GM18858 (cell line): ENCODE data around the gene SLC24A4.
A peak's percentile ranks its signal among the peaks of the same experiment; 100 is the strongest.

ENCODE experiments used
- ATAC-seq: cut with Tn5 transposase; IDR thresholded peaks from one replicate; pipeline ENCODE4 v1.9.1; 2021; ENCODE audit not compliant: unreplicated experiment

Gene SLC24A4

DNA sequence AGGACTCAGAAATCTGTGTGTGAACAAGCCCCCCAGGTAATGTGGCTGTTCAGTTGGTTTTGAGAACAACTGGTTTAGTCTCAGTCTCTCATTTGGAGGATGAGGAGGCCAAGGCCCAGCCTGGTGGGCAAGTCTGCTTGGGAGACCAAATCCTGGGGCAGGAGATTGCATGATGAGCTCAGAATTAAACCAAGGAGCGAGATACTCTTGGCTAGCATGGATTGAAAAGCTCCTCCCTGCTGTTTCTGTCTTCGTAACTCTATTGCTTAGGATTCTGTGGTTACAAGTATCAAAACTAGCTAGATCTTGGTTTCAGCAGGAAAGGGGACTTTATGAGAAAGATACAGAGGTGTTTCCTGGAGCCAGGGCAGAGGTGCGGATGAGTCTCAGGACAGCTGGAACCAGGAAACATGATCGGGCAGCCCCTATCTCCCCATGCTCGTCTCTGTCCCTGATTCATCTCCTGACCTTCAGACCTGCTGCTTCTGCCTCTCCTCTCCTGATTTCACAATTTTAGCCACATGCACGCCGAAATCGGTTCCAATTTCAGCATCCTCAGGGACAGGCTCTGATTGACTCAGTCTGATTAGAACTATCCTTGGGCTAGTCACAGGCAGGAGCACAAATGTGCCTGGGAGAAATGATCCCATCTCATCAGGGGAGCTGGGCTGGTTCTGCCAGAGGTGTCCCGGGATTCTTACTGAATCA is 150.4 kb downstream of the SLC24A4 start:
- no peak for ATAC-seq

DNA sequence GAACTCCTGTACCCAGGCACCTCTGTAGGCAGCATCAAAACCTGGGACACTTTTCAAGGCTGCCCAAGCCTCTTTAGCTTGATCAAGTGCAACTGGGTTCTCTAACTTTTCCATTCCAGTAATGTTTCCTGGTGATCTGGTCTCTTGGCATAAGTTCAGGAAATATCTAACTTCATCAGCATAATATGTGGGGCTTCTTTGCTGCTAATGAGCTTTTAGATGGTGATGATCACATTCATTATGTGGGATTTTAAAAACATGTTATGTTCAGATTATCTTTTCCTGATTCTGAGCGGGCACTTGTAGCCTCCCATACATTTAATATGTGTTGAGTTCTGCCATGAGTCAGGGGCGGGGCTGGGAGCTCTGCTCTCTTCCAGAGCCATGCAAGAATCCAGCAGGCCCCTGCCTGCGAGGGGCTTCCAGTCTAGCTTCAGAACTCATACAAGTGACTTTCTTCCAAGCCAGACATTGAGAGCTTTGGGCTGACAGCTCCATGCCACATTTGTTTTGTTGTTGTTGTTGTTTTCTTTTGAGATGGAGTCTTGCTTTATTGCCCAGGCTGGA is 151.1 kb downstream of the SLC24A4 start:
- ATAC-seq: no peak

DNA sequence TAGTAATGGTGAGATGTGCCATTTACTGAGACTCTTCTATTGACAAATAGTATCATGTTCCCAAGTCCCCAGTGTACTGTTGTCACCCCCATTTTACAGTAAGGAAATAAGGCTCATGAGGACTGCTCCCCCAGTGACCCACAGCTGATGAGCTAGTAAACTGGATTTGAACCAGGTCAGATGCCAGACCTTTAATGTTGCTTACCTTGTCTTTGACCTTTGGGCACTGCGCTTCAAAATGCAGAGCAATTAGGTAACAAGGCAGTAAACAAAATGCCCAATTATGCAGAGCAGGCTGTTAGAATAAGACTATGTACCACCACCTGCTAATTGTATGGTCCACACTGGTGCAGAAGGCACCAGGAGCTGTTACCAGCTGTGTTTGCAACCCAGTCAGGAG is 152.1 kb downstream of the SLC24A4 start:
- no peak for ATAC-seq

DNA sequence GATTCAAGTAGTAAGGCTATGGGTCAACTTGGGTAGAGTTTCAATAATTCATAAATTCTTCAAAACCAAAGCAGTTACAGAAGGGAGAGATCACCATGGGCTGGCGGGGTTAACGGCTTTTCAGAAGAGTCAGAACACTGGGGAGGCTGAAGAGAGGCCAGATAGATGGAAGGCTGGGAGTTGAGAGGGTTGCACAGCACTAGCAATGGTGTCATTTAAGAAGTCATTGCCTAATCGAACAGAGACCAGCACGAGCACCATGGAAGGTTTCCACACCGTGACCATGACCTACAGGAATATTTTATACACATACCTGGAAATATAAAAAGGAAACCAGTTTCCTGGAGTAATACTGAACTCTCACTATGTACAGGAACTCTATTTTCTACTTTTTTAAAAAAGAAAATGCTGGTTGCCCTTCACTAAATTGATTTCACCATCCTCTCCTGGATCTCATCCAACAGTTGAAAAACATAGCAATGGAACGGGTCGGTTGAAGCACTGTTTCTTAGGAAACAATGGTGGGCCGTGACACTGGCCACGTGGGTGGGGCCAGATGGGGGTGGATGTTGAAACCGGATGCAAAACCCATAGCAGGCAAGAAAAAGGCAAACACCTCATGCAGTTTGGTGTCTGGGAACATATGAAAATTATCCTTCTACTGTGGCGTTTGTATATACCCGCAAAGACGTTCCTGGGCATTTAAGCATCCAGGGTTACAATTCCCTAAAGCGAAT is 152.7 kb downstream of the SLC24A4 start:
- no peak for ATAC-seq

DNA sequence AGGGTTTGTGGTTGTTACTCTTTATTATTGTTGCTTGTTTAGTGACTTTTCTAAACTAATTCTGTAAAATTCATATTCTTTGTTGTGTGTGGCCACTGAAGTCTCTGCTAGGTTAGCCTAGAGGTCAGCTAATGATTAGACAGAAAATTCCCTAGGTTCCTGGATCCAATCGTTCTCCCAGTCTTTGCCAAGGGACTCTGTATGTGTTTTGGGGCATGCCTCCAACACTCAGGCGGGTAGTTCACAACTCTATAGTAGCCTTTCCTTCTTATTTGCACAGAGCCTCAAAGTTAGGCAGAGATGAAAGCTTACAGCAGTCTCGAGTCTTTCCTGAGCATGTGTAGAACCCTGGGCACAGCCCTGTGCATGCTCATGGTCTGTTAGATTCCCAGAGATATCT is 157.9 kb downstream of the SLC24A4 start:
- ATAC-seq: no peak

DNA sequence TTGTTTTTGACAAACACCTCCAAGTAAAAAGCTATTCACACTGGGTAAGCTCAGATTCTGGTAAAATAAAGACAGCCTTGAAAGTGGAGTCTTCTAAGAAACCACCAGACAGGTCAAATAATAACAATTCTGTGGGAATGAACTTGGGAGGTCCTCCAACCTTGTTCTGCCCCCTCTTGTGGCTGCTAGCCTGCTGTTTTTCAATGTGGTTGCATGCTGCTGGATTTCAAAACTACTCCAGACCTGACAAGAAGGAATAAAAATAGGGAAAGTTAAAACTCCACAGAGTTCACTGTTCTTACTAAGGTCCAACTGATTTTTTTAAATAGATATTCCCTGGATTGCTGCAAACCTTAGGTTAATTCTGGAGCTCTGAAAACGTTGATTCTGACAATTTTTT is 158.4 kb downstream of the SLC24A4 start:
- no peak for ATAC-seq

DNA sequence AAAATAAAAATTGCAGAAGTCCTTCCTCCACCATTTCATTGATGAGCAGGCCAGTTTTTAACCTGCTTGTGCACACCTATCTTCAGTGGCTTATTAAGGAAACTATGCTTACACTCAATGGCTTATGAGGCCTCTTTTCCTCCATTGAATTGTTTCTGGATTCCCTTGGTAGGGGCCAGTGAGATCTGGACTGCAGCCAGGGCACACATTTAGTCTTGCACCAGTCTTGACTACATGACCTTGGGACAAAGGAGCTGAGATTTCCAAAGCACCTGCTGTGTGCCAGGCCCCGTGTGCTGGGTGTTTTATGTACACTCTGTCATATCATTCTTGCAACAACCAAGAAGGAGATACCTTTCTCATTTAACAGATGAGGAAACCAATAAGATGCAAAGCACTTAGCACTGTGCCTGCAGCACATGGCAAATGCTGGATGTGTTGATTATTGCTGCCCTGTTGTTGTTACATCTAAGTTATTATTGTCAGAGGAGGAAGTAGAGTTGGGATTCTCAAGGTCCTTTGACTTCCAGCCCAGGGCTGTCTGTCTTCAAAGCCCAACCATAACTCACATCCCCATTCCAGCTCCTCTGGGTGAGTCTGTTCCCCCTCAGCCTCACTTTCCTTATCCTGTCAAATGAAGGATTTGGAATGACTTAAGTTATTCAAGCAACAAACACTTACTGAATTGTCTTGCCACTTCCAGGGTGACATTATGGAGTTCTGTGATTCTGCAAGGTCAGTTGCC is 159.0 kb downstream of the SLC24A4 start:
- no peak for ATAC-seq

DNA sequence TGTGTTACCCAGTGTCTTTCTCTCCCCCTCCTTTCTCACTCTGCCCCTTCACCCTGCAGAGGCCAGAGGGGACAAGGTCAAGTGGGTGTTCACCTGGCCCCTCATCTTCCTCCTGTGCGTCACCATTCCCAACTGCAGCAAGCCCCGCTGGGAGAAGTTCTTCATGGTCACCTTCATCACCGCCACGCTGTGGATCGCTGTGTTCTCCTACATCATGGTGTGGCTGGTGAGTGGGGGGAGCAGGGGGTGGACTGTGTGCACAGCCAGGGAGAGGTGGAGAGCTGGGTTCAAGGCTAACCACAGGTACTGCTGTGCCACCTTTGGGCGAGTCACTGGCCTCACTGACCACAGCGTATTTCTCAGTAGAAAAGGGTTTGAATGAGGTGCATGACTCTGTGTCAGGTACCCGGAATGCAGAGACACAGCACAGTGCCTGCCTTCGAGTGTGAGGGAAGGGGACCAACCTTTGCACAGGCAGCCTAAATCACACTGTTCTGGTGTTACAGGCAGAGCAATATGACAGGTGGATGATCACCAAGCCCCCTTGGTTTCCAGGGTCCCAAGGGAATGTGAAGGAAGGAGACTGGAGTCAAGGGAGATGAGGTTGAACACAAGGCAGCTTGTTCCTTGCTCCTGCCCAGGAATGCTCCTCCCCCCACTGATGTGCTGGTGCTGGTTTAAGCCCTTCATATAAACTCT is 159.8 kb downstream of the SLC24A4 start:
- ATAC-seq: no peak

DNA sequence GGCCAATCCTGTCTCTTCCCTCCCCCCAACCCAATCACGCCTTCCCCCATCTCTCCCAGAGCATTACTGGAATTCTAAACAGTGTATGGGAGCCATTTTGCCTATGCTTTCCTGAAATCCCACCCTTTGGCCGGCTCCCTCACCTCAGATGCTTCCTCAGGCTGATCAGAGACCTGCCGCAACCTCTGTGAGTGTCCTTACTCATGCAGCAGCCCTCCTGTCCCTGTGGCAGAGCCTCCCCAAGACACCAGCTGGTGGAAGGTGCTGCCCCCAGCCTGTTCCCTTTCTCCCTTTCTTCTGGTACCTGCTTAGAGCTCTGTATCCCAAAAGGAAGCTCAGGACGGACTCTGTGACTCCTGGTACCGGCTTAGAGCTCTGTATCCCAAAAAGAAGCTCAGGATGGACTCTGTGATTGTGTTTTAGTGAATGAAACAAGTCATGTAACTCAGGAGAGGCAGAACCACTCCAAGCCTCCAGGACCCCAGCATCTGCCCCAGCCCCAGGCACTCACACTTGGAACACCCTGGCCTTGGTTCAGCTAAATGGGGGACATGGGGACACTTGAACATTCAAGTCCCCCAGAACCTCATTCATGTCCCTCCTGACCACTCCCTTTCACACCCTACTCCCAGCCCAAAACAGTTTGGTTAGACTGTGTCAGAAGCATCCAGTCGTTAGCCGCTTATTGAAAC is 161.3 kb downstream of the SLC24A4 start:
- no peak for ATAC-seq

DNA sequence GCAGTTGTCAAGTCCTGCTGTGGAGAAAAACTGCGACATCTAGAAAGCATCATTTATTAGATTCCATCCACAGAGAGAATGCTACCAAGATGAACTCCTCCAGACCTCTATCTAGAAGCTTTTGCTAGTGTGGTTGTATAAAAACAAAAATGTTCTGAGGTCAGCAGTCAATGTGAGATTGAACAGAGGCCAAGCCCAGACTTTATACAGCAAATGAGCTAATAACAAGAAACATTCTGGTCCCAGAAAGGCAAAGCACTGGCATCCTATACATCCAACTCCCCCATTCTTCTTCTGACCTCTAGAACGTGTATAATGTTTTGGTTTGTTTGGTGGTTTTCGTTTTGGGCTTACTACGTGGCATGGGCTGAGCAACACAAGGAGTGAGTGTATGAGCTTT is 163.9 kb downstream of the SLC24A4 start:
- ATAC-seq: no peak

DNA sequence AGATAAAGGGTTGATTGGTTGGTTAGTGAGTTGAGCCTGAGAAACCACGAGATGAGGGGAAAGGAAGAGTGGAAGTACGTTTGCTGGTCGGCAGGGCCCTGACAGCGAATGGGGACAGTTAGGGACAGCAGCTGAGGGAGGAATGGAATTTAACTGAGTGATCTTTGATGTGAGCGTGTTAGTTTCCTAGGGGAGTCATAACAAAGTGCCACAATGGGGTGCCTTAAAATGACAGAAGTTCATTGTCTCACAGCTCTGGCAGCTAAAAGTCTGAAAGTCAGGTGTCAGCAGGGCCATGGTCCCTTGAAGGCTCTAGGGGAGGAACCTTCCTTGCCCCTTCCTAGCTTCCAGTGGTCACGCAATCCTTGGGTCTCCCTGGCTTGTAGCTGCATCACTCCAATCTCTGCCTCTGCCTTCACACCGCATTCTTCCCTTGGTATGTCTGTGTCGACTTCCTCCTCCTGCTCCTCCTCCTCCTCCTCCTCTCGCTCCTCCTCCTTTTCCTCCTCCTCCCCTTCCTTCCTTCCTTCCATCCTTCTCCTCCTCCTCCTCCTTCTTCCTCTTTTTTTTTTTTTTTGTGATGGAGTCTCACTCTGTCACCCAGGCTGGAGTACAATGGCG is 164.7 kb downstream of the SLC24A4 start:
- no peak for ATAC-seq

DNA sequence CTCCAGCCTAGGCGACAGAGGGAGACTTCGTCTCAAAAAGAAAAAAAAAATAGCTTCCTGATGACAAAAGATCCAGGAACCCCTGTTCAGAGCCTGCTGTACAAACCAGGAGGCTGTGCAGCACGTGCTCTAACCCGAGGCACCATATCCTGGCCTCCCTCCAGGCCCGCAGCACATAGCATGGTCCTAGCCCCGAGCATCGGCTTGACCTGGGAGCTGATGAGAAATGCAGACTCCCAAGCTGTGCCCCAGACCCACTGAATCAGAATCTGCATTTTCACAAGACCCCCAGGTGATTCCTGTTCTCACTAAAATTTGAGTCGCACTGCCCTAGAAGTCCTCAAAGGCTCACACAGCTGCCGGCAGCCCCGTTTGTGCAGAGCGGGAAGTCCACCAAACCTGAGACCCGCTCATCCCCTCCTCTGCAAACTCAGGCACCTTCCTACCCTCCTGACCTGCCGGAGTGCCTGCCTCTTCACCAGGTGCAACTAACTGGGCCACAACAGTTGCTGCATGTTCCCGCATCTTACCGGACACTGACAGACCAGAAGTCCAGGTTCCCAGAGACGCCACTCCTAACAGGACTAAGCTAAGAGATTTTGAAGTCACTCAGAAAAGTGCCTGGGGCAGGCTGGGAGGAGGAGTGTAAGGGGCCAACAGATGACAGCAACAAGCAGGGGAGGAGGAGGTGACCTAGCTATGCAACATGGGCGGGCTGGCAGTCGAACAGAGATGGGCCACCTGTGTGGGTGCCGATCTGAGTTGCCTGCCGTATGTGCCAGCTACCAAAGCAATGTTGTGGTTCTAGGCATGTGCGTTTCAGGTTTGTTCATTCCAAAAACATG is 166.7 kb downstream of the SLC24A4 start:
- ATAC-seq: no peak

DNA sequence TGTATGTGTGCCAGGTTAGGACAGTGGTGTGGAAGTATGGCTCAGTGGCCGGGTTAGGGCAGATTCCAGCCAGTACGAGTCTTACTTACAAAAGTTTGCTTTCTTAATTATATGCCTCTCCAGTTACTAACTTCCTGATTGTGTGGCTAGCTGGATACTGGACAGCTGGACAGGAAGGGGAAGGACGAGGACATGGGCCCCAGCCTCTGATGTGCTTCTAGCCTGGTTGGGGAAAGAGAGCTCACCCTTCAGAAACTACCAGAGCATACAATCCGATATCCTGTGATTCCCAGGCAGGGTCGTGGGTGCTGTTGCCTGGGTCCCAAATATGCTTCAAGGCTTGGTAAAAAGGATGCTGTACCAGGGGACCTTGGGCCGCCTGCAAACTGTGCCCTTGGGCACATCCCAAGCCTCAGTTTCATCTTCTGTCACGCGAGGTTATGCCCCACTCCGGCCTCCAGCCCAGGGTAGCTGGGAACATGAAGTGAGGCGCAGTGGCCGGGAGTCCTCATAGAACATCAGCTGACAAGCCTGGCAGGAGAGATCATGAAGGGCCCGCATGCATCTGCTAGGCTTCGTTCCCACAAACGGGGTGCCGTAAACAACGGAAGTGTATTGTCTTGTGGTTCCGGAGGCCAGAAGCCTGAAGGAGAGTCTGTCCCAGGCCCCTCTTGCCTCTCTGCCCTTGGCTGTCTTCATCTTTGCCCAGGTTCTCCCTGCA is 167.4 kb downstream of the SLC24A4 start:
- ATAC-seq: no peak

DNA sequence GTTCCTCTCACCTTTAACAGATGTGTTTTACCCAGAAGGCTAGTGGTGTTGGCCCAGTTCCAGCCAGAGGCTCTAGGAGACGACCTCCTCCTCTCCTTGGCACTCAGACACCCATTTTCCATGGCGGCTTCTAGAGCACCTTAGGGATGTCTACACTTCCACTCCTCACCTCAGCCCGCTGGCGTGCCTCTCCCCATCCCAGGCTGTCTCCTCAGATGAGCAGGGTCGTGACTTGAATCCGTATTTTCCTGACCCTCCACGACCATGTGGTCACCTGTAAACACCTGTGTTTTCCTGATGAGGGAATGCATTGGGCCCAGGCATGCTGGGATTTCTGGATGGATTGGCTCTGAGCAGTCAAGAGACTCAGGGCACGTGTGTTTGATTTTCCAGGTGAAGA is 168.8 kb downstream of the SLC24A4 start:
- no peak for ATAC-seq

DNA sequence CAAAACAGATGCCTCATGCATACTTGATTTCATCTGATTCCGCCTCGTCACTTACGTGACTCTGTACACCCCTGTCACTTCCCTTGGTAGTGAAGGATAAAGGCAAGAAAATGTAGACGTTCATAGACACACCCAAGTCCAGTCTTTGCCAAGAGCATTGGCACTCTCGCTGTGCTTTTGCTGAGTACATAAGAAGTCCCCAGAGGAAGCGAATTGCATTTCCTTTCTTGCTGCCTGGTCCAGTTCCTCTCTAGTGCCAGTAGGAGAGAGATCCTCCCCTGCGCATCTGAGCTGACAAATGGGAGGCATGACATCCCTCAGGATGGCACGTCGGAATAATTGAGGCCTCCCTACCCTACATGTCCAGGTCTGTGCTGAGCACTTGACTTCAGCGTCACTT is 169.3 kb downstream of the SLC24A4 start:
- ATAC-seq: no peak

DNA sequence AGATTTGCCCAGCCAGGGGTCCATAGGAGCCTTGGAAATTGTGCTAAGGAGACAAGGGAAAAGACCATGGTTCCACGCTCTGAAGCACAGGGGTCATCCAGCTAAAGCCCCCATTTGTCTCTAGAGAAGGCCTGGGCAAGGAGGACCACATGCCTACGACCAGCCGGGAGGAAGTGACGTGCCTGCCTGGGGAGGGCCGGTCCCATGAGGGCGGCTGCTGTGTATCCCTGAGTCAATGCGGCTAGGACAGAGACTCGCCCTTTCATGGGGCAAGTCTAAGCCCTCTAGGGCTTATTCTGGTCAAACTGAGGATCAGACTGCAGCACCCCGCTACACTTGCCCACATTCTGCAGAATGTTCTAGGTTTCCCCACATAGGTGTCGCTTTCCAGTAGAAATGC is 170.1 kb downstream of the SLC24A4 start:
- no peak for ATAC-seq

DNA sequence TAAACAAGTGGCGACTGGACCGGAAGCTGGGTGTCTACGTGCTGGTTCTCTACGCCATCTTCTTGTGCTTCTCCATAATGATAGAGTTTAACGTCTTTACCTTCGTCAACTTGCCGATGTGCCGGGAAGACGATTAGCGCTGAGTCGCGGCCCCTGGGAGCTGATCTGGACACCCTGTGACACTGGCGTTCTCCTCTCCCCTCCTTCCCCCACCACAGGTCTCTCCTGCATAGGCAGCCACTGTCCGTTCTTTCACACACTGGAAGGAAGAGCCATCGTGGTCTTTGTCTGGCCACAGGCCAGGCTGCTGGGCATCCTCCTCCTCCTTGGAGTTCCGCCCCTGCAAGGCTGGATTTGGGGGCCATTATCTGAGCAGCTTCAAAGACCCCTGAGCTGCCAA is 170.5 kb downstream of the SLC24A4 start:
- no peak for ATAC-seq

DNA sequence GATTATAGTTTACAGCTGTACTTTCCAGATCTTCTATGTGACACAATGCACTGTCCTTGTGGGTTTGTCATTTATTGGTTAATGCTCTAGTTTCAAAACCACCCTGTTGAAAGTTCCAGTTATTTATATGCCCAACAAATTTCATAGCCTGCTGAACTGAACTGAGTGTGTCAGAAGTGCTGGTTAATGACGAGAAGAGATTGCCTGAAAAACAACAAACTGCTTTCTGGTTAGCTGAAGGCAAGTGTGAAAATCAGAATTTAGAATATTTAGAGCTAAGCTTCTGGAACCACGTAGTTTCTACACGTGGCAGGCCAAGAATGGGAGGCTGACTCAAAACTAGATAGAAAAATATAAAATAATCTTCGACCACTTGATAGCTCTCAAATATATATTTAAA is 171.5 kb downstream of the SLC24A4 start:
- ATAC-seq: peak; percentile 63

DNA sequence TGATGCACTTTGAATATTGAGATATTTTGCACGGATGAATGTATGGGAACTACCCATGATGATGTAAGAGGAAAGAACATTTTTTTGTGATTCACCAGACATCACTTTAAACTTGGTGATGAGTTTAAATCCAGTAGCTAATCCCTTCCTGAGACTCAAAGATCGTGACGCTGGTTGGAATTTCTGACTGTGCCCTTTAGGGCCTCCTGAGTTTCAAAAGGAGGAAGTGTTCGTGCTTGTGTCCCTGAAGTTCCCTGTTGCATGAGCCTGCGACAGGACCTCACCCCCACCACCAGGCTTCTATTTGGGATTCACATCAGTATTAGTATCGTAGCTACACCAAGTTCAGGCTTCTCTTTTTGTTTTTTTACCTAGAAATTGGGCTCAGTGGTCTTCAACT is 172.1 kb downstream of the SLC24A4 start:
- no peak for ATAC-seq
